ENCODE measurements around the gene MTHFD2L. TPM values are rescaled to one million over a fixed set of nuclear protein-coding genes. Genes with fewer than 3 reads are reported as not detected.
"Not testable (repeated sequence)": the region's sequence is repeated elsewhere in the genome, so short reads cannot be mapped to it uniquely, and the experiment has no call there.

MTHFD2L gene
- polyA plus RNA-seq, 3 donors, result 4.3 to 7.0 (median 4.8) TPM

DNA sequence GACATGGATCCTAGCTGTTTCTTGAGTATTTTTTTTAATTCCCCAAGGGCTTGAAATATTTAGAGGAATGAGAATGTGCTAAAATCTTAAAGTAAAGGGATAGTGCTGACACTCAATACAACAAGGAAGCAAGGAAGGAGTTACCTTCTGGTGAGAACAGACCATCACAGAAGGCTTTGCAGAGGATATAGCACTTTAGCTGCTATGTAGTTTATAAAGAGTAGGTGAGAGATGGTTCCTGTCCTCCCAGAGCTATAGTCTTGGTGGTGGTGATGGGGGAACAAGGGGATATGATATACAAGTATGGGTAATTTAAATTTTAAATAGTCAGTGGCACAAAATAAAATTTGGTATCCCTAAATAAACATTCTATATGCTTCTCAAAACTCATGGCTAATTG lies 47.6 kb downstream of the MTHFD2L start:
- Histone ChIP-seq H3K4me2 (replicated peaks; ENCODE audit: extremely low read depth, low read length, poor library complexity, severe bottlenecking) (no peak overlapping the region), H3K9ac (ENCODE audit: insufficient read depth, low read length, poor library complexity, severe bottlenecking) (no peak overlapping the region), H3K27ac (ENCODE audit: low read depth in 1 of 2, low read length in 2 of 2) (peak overlapping the region in 1 of 2 donors; percentile 90), H3K36me3 (replicated peaks in 1 of 2; ENCODE audit: control insufficient read depth in 1 of 2, insufficient read depth in 2 of 2, low read length in 2 of 2) (no peaks in the 10 kb centered on the region), H3K4me3 (replicated peaks in 1 of 3; ENCODE audit: low read depth in 2 of 3, low read length in 3 of 3) (no peak overlapping the region), H3K9me3 (replicated peaks in 1 of 2; ENCODE audit: control insufficient read depth in 1 of 2, insufficient read depth in 1 of 2, low read length in 2 of 2) (no peaks in the 10 kb centered on the region), H4K20me1 (ENCODE audit: insufficient read depth, low read length) (no peaks in the 10 kb centered on the region), H3K27me3 (ENCODE audit: control insufficient read depth in 2 of 2, insufficient read depth in 2 of 2, low read length in 2 of 2) (no peaks in the 10 kb centered on the region), H2AFZ (ENCODE audit: insufficient read depth, low read depth, low read length, poor library complexity, severe bottlenecking) (peak overlapping the region; percentile 76), H3K4me1 (ENCODE audit: control insufficient read depth in 1 of 2, insufficient read depth in 2 of 2, low read length in 2 of 2) (peaks cover 15 to 17% of the 10 kb centered on the region in 2 donors), H3K79me2 (ENCODE audit: insufficient read depth, low read length) (no peaks in the 10 kb centered on the region)
- no peak for DNase-seq
- H3K36me3 Mint-ChIP-seq, result no peaks in the 10 kb centered on the region
- H3K27me3 Mint-ChIP-seq (ENCODE audit: low read depth in 3 of 3), result no peaks in the 10 kb centered on the region
- H3K27ac Mint-ChIP-seq, result peak overlapping the region; percentile 85 to 97 (median 94)
- H3K9me3 Mint-ChIP-seq, result peaks cover 0 to under 1% (median 0%) of the 10 kb centered on the region in 7 donors
- TF ChIP-seq, protein P1, sequence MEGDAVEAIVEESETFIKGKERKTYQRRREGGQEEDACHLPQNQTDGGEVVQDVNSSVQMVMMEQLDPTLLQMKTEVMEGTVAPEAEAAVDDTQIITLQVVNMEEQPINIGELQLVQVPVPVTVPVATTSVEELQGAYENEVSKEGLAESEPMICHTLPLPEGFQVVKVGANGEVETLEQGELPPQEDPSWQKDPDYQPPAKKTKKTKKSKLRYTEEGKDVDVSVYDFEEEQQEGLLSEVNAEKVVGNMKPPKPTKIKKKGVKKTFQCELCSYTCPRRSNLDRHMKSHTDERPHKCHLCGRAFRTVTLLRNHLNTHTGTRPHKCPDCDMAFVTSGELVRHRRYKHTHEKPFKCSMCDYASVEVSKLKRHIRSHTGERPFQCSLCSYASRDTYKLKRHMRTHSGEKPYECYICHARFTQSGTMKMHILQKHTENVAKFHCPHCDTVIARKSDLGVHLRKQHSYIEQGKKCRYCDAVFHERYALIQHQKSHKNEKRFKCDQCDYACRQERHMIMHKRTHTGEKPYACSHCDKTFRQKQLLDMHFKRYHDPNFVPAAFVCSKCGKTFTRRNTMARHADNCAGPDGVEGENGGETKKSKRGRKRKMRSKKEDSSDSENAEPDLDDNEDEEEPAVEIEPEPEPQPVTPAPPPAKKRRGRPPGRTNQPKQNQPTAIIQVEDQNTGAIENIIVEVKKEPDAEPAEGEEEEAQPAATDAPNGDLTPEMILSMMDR (IDR thresholded peaks at IDR 0.05), result no peak
- no peak overlapping the region for H3K4me3 Mint-ChIP-seq
- intact Hi-C loops (cut with micrococcal nuclease), result no loop called here
- H3K4me1 Mint-ChIP-seq, result peaks cover 16% of the 10 kb centered on the region

DNA sequence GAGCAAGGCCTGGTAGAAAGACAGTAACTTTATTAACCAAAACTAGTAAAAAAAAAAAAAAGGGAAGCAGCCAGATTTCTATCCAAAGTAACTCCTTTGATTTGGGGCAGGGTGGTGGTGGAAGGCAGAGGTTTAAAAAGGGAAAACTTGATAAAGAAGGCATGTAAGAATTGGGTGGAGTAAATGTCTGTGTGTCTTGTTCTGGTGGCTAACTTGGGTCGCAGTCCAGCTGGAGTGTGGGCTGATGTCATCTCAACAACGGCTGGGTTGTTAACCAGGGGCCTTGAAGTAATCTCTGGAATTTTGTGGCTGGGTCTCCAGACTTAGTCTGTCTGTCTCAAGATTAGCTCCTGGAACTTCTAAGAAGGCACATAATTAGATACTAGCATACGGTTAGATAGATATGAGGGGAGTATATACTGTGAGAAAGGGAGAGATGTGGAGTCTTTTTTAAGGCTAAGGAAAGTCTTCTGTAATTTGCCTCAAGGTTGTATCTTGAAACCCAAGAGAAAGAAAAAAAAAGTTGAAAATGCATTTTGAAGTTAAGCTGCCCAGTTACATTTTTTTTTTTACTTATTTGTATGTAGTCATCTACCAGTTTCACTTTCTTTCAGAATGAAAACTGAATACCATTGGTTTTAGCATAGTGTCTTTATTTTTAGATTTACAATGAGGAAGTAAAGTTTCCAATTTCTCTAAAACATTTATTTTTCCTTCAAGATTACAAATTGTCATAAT lies 48.3 kb downstream of the MTHFD2L start:
- Histone ChIP-seq H3K9ac (ENCODE audit: insufficient read depth, low read length, poor library complexity, severe bottlenecking) (peak overlapping the region; percentile 62), H3K79me2 (ENCODE audit: insufficient read depth, low read length) (no peaks in the 10 kb centered on the region), H3K9me3 (replicated peaks in 1 of 2; ENCODE audit: control insufficient read depth in 1 of 2, insufficient read depth in 1 of 2, low read length in 2 of 2) (no peaks in the 10 kb centered on the region), H2AFZ (ENCODE audit: insufficient read depth, low read depth, low read length, poor library complexity, severe bottlenecking) (peak overlapping the region; percentile 76), H4K20me1 (ENCODE audit: insufficient read depth, low read length) (no peaks in the 10 kb centered on the region), H3K27ac (ENCODE audit: low read depth in 1 of 2, low read length in 2 of 2) (peak overlapping the region; percentile 89 to 90), H3K27me3 (ENCODE audit: control insufficient read depth in 2 of 2, insufficient read depth in 2 of 2, low read length in 2 of 2) (no peaks in the 10 kb centered on the region), H3K36me3 (replicated peaks in 1 of 2; ENCODE audit: control insufficient read depth in 1 of 2, insufficient read depth in 2 of 2, low read length in 2 of 2) (no peaks in the 10 kb centered on the region), H3K4me3 (replicated peaks in 1 of 3; ENCODE audit: low read depth in 2 of 3, low read length in 3 of 3) (peak overlapping the region; percentile 12 to 66 (median 28)), H3K4me1 (ENCODE audit: control insufficient read depth in 1 of 2, insufficient read depth in 2 of 2, low read length in 2 of 2) (peaks cover 15 to 17% of the 10 kb centered on the region in 2 donors), H3K4me2 (replicated peaks; ENCODE audit: extremely low read depth, low read length, poor library complexity, severe bottlenecking) (peak overlapping the region; percentile 71)
- DNase-seq, result peak; percentile 47 to 54 (median 53)
- intact Hi-C loops (cut with micrococcal nuclease), result no loop called here
- 89% methylated on average over 2 of the region's 3 CpGs for WGBS (ENCODE audit: insufficient coverage)
- H3K36me3 Mint-ChIP-seq, result peaks cover 0 to 3% of the 10 kb centered on the region in 2 donors
- peaks cover 0 to 4% (median 2%) of the 10 kb centered on the region in 7 donors for H3K9me3 Mint-ChIP-seq
- peaks cover 16% of the 10 kb centered on the region for H3K4me1 Mint-ChIP-seq
- H3K27ac Mint-ChIP-seq, result peak overlapping the region; percentile 85 to 97 (median 94)
- peak overlapping the region; percentile 61 to 86 for H3K4me3 Mint-ChIP-seq
- TF ChIP-seq, protein P1 (IDR thresholded peaks at IDR 0.05), result no peak
- no peaks in the 10 kb centered on the region for H3K27me3 Mint-ChIP-seq (ENCODE audit: low read depth in 3 of 3)

DNA sequence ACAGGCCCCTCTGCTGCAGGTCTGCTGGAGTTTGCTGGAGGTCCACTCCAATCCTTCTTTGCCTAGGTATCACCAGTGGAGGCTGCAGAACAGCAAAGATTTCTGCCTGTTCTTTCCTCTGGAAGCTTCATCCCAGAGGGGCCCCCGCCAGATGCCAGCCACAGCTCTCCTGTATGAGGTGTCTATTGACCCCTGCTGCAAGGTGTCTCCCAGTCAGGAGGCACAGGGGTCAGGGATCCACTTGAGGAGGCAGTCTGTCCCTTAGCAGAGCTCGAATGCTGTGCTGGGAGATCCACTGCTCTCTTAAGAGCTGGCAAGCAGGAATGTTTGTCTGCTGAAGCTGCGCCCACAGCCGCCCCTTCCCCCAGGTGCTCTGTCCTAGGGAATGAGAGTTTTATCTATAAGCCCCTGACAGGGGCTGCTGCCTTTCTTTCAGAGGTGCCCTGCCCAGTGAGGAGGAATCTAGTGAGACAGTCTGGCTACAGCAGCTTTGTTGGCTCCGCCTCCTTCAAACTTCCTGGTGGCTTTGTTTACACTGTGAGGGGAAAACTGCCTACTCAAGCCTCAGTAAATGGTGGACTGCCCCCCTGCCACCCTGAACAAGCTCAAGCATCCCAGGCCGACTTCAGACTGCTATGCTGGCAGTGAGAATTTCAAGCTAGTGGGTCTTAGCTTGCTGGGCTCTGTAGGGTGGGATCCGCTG lies 56.7 kb downstream of the MTHFD2L start:
- not testable (repeated sequence) for H3K27me3 Mint-ChIP-seq (ENCODE audit: low read depth in 3 of 3); H3K27ac Mint-ChIP-seq

More for the DNA sequence above, 56.7 kb downstream of the MTHFD2L start:
- H3K27ac ChIP-seq (ENCODE audit: low read depth in 1 of 2, low read length in 2 of 2); H3K4me3 ChIP-seq (replicated peaks in 1 of 3; ENCODE audit: low read depth in 2 of 3, low read length in 3 of 3); H3K27me3 ChIP-seq (ENCODE audit: control insufficient read depth in 2 of 2, insufficient read depth in 2 of 2, low read length in 2 of 2); H3K4me1 Mint-ChIP-seq; DNase-seq; H3K4me1 ChIP-seq (ENCODE audit: control insufficient read depth in 1 of 2, insufficient read depth in 2 of 2, low read length in 2 of 2); H3K9ac ChIP-seq (ENCODE audit: insufficient read depth, low read length, poor library complexity, severe bottlenecking); H4K20me1 ChIP-seq (ENCODE audit: insufficient read depth, low read length); H3K36me3 ChIP-seq (replicated peaks in 1 of 2; ENCODE audit: control insufficient read depth in 1 of 2, insufficient read depth in 2 of 2, low read length in 2 of 2); H3K4me3 Mint-ChIP-seq; intact Hi-C loops (cut with micrococcal nuclease); H3K4me2 ChIP-seq (replicated peaks; ENCODE audit: extremely low read depth, low read length, poor library complexity, severe bottlenecking); H3K36me3 Mint-ChIP-seq; H3K9me3 ChIP-seq (replicated peaks in 1 of 2; ENCODE audit: control insufficient read depth in 1 of 2, insufficient read depth in 1 of 2, low read length in 2 of 2); H3K79me2 ChIP-seq (ENCODE audit: insufficient read depth, low read length): not testable (repeated sequence)
- H2AFZ ChIP-seq (ENCODE audit: insufficient read depth, low read depth, low read length, poor library complexity, severe bottlenecking), result peak overlapping the region; percentile 41
- WGBS (ENCODE audit: insufficient coverage), result 89% methylated on average over 6 of the region's 7 CpGs
- H3K9me3 Mint-ChIP-seq, result peaks cover 4 to 14% (median 8%) of the 10 kb centered on the region in 7 donors

All from CD14-positive monocyte (primary cell).